Measurements from ENCODE around the gene RIPOR3. TPM values are rescaled to one million over a fixed set of nuclear protein-coding genes. Genes with fewer than 3 reads are reported as not detected.
"Not testable (repeated sequence)": the region's sequence is repeated elsewhere in the genome, so short reads cannot be mapped to it uniquely, and the experiment has no call there.

The RIPOR3 gene
- polyA plus RNA-seq, 1 donor = 9.3 TPM

DNA sequence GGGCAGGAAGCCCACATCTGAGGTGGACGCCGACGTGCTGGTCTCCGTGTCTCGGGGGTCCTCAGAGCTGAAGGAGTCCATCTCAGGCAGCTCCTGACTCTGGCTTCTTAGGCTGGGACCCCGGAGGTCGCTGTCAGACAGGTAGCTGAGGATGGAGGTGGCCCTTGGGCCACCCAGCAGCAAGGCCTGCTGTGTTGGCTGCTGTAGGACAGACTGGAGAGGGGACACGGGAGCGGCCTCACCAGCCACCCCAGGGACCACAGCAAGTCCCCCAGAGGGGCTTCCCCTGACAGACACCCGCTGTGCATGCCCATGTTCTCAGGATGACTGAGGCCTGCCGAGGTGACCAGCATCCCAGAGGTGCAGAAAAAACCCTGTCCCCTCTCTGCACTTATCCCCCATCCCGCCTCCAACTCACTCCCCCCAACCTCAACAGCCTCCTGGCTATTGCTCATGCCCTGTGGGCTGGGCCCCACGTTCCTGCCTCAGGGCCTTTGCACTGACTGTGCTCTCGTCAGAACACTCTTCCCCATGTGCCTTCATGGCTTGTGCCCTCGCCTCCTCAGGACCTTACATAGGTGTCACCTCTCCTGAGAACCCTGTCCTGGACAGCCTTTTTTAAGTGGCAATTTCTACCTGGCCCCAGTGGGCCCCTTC is 88.8 kb downstream of the RIPOR3 start:
- Histone ChIP-seq H3K9me3 (ENCODE audit: control insufficient read depth, low read depth, low read length) (no peaks in the 10 kb centered on the region), H3K4me1 (ENCODE audit: control insufficient read depth, insufficient read depth, low read length) (no peaks in the 10 kb centered on the region), H3K27ac (ENCODE audit: low read length) (no peak overlapping the region), H3K4me3 (ENCODE audit: low read length) (no peak overlapping the region), H3K27me3 (ENCODE audit: control insufficient read depth, insufficient read depth, low read length) (no peaks in the 10 kb centered on the region), H3K36me3 (ENCODE audit: control insufficient read depth, insufficient read depth, low read length) (no peaks in the 10 kb centered on the region)
- no peak for DNase-seq
- 100% methylated on average over 2 of the region's 15 CpGs for WGBS (ENCODE audit: insufficient coverage, low lambda C conversion rate)

GRCh38 chr20:50601511-50602431 is 89.6 kb downstream of the RIPOR3 start:
- Histone ChIP-seq H3K27ac (ENCODE audit: low read length) (no peak overlapping the region), H3K27me3 (ENCODE audit: control insufficient read depth, insufficient read depth, low read length) (no peaks in the 10 kb centered on the region), H3K4me3 (ENCODE audit: low read length) (no peak overlapping the region), H3K4me1 (ENCODE audit: control insufficient read depth, insufficient read depth, low read length) (no peaks in the 10 kb centered on the region), H3K36me3 (ENCODE audit: control insufficient read depth, insufficient read depth, low read length) (no peaks in the 10 kb centered on the region), H3K9me3 (ENCODE audit: control insufficient read depth, low read depth, low read length) (no peaks in the 10 kb centered on the region)
- no CpG with 5 or more reads among the region's 33 CpGs for WGBS (ENCODE audit: insufficient coverage, low lambda C conversion rate)
- no peak for DNase-seq

- Histone ChIP-seq H3K4me3 (ENCODE audit: low read length) (no peak overlapping the region), H3K4me1 (ENCODE audit: control insufficient read depth, insufficient read depth, low read length) (peaks cover 7% of the 10 kb centered on the region), H3K27ac (ENCODE audit: low read length) (no peak overlapping the region), H3K27me3 (ENCODE audit: control insufficient read depth, insufficient read depth, low read length) (peaks cover 5% of the 10 kb centered on the region), H3K36me3 (ENCODE audit: control insufficient read depth, insufficient read depth, low read length) (no peaks in the 10 kb centered on the region), H3K9me3 (ENCODE audit: control insufficient read depth, low read depth, low read length) (no peaks in the 10 kb centered on the region)
- no peak for DNase-seq
- 89% methylated on average over 3 of the region's 12 CpGs for WGBS (ENCODE audit: insufficient coverage, low lambda C conversion rate)
These were observed 91.0 kb downstream of the RIPOR3 start for GRCh38 chr20:50600281-50600895.

DNA sequence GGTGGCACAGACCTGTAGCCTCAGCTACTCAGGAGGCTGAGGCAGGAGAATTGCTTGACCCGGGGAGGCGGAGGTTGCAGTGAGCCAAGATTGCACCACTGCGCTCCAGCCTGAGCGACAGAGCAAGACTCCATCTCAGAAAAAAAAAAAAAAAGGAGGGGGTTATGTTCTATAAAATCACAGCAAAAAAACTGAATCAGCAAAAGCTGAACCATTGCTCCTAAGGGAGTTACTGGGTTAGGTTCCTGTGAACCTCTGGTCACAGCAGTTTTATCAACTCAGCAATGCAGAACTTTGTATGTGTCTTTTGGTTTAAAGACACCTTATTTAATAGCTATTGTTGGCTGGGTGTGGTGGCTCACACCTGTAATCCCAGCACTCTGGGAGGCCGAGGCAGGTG is 92.6 kb downstream of the RIPOR3 start:
- not testable (repeated sequence) for H3K27ac ChIP-seq (ENCODE audit: low read length); DNase-seq; H3K9me3 ChIP-seq (ENCODE audit: control insufficient read depth, low read depth, low read length); H3K27me3 ChIP-seq (ENCODE audit: control insufficient read depth, insufficient read depth, low read length); H3K4me1 ChIP-seq (ENCODE audit: control insufficient read depth, insufficient read depth, low read length); H3K36me3 ChIP-seq (ENCODE audit: control insufficient read depth, insufficient read depth, low read length); H3K4me3 ChIP-seq (ENCODE audit: low read length)
- WGBS (ENCODE audit: insufficient coverage, low lambda C conversion rate) = no CpG with 5 or more reads among the region's 5 CpGs

- no peaks in the 10 kb centered on the region for H3K9me3 ChIP-seq (ENCODE audit: control insufficient read depth, low read depth, low read length)
- no peak overlapping the region for H3K4me3 ChIP-seq (ENCODE audit: low read length)
- H3K27me3 ChIP-seq (ENCODE audit: control insufficient read depth, insufficient read depth, low read length) = peaks cover 6% of the 10 kb centered on the region
- H3K36me3 ChIP-seq (ENCODE audit: control insufficient read depth, insufficient read depth, low read length) = no peaks in the 10 kb centered on the region
- no peak for DNase-seq
- H3K4me1 ChIP-seq (ENCODE audit: control insufficient read depth, insufficient read depth, low read length) = peaks cover 7% of the 10 kb centered on the region
- no CpG with 5 or more reads among the region's 7 CpGs for WGBS (ENCODE audit: insufficient coverage, low lambda C conversion rate)
- H3K27ac ChIP-seq (ENCODE audit: low read length) = no peak overlapping the region
These were observed 93.3 kb downstream of the RIPOR3 start for GRCh38 chr20:50598074-50598473.

GRCh38 chr20:50597406-50597969 is 93.9 kb downstream of the RIPOR3 start:
- H3K27me3 ChIP-seq (ENCODE audit: control insufficient read depth, insufficient read depth, low read length) = peaks cover 6% of the 10 kb centered on the region
- peaks cover 7% of the 10 kb centered on the region for H3K4me1 ChIP-seq (ENCODE audit: control insufficient read depth, insufficient read depth, low read length)
- no peaks in the 10 kb centered on the region for H3K36me3 ChIP-seq (ENCODE audit: control insufficient read depth, insufficient read depth, low read length)
- no peak overlapping the region for H3K4me3 ChIP-seq (ENCODE audit: low read length)
- H3K27ac ChIP-seq (ENCODE audit: low read length) = no peak overlapping the region
- WGBS (ENCODE audit: insufficient coverage, low lambda C conversion rate) = no CpG with 5 or more reads among the region's 22 CpGs
- no peak for DNase-seq
- no peaks in the 10 kb centered on the region for H3K9me3 ChIP-seq (ENCODE audit: control insufficient read depth, low read depth, low read length)

DNA sequence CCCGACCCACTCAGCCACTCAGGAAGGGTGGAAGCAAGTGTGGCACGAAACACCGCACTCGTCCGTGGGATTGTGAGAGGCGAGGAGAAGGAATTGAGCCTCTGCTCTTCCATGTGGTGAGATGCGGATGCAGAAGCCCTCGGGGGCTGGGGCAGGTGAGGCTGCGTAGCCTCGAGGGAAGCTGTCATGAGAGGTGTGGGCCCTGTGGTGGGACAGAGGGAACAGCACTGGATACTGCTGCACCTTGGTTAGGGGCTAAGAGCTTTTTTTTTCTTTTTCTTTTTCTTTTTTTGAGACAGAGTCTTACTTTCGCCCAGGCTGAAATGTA is 94.7 kb downstream of the RIPOR3 start:
- Histone ChIP-seq H3K9me3 (ENCODE audit: control insufficient read depth, low read depth, low read length) (no peaks in the 10 kb centered on the region), H3K4me1 (ENCODE audit: control insufficient read depth, insufficient read depth, low read length) (peaks cover 7% of the 10 kb centered on the region), H3K4me3 (ENCODE audit: low read length) (no peak overlapping the region), H3K36me3 (ENCODE audit: control insufficient read depth, insufficient read depth, low read length) (no peaks in the 10 kb centered on the region), H3K27ac (ENCODE audit: low read length) (no peak overlapping the region), H3K27me3 (ENCODE audit: control insufficient read depth, insufficient read depth, low read length) (peaks cover 6% of the 10 kb centered on the region)
- no peak for DNase-seq
- no CpG with 5 or more reads among the region's 11 CpGs for WGBS (ENCODE audit: insufficient coverage, low lambda C conversion rate)

DNA sequence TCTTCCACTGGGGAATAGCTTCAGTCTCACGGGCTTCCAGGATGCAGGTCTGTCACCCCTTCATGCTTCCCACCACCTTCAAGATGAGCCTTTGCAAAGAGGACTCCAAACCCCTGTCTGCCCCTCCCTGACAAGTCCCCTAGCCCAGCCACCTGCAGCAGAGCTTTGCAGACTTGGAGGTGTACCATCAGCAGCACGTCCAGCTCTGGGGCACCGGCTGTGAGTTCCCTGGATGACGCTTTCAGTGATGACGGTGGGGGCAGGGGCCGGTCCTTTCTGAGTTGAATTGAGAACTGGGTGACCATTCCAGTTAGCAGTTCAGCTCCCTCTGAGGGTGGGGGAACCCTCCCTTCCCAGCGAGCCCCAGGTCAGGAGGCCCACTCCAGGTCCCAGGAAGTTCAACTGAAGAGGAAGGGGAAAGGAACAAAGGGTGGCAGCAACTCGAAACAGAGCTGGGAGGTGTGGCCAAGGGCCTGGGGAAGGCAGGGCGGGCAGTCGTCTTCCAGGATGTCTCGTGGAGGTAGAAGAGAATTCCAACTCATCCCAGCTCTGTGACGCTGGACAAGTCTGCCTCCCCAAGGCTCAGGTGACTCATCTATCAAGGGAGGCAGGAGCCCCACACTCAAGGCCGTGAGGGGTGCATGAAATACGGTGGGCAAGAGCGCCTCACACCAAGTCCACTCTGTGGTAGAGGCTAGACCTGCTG is 95.2 kb downstream of the RIPOR3 start:
- DNase-seq = peak; percentile 31 to 49
- WGBS (ENCODE audit: insufficient coverage, low lambda C conversion rate) = no CpG with 5 or more reads among the region's 15 CpGs
- H3K36me3 ChIP-seq (ENCODE audit: control insufficient read depth, insufficient read depth, low read length) = no peaks in the 10 kb centered on the region
- no peak overlapping the region for H3K27ac ChIP-seq (ENCODE audit: low read length)
- no peak overlapping the region for H3K4me3 ChIP-seq (ENCODE audit: low read length)
- peaks cover 7% of the 10 kb centered on the region for H3K4me1 ChIP-seq (ENCODE audit: control insufficient read depth, insufficient read depth, low read length)
- H3K27me3 ChIP-seq (ENCODE audit: control insufficient read depth, insufficient read depth, low read length) = peaks cover 6% of the 10 kb centered on the region
- no peaks in the 10 kb centered on the region for H3K9me3 ChIP-seq (ENCODE audit: control insufficient read depth, low read depth, low read length)

- Histone ChIP-seq H3K4me1 (ENCODE audit: control insufficient read depth, insufficient read depth, low read length) (peaks cover 7% of the 10 kb centered on the region), H3K9me3 (ENCODE audit: control insufficient read depth, low read depth, low read length) (no peaks in the 10 kb centered on the region), H3K27ac (ENCODE audit: low read length) (no peak overlapping the region), H3K27me3 (ENCODE audit: control insufficient read depth, insufficient read depth, low read length) (peaks cover 6% of the 10 kb centered on the region), H3K36me3 (ENCODE audit: control insufficient read depth, insufficient read depth, low read length) (no peaks in the 10 kb centered on the region), H3K4me3 (ENCODE audit: low read length) (no peak overlapping the region)
- DNase-seq = no peak
- WGBS (ENCODE audit: insufficient coverage, low lambda C conversion rate) = no CpG with 5 or more reads among the region's 6 CpGs
These were observed 95.9 kb downstream of the RIPOR3 start for GRCh38 chr20:50595433-50595895.

All from large intestine (tissue), 3 donors.